Glomerular visceral epithelial cell (primary cell): ENCODE results near the gene PSMB2.

Experiments used
- DNase-seq: peaks from one replicate; pipeline ENCODE4 v3.0.0-alpha.2; 2016; ENCODE audit errors: extremely low spot score

Gene PSMB2

GRCh38 chr1:35556484-35557117 lies 84.7 kb downstream of the PSMB2 start:
- no peak for DNase-seq

- DNase-seq, result no peak
These were observed 85.5 kb downstream of the PSMB2 start for GRCh38 chr1:35555601-35556477.

GRCh38 chr1:35555212-35555584 lies 86.1 kb downstream of the PSMB2 start:
- DNase-seq, result no peak

- no peak for DNase-seq
These were observed 86.8 kb downstream of the PSMB2 start for GRCh38 chr1:35554266-35555211.

- DNase-seq, result no peak
These were observed 87.5 kb downstream of the PSMB2 start for GRCh38 chr1:35553851-35554250.
